Bronchial smooth muscle cell (primary cell): ENCODE results near the gene MRPL42. TPM values are rescaled to one million over a fixed set of nuclear protein-coding genes. Genes with fewer than 3 reads are reported as not detected.

Experiments used
- total RNA-seq: library from RNA; depleted of rRNA; stranded (reverse); fragments of >200 nt; gene quantifications from 2 replicates; pipeline ENCODE4 v1.2.1, GENCODE V29; 2014

MRPL42 gene
- total RNA-seq: 36.1 and 43.5 TPM in 2 replicates

GRCh38 chr12:93467351-93468007 lies at the start of gene MRPL42:
Gene MRPL42 (plus strand): TSS chr12:93467514. CDS start chr12:93469286, 1,772 bp downstream.

DNA sequence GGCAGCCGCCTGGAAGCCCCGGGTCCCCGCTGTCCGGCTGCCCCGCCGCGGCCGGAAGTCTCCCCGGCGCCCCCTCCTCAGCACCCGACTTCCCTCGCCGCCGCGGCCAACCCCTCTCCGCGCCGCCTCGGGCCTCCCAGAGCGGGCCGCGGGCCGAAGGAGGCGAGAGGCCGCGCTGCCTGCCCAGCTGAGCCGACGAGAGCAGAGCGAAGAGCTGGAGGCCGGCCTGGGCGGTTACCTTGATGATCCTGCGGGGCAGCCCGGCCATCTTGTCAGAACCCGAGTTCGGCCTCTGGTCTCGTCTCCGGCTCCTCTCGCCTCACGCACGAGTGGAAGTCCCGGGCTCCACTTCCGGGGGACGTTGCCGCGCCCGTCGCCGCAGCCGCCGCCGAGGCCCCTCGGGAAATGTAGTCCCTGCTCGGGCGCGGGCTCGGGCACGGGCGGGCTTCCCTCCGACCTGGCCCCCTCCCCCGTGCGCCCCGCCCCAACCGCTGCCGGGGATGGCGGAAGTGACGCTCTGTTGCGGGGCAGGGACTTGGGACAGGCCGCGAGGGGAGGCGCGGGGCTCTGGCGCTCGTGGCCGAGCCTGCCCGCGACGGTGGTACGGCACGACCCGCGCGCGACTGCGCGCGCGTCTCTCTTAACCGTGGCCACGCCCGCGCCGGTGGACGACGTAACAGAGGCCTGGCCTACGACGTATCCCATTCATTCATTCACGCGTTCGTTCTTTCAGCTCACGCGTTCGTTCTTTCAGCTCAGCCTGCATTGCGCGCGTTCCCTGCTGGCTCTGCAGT lies 25.5 kb upstream of the MRPL42 start, which contains the start of gene UBE2N:
Gene UBE2N, minus strand, starts transcription at position 331 of the 794 bp plus-strand sequence. Its CDS starts 63 bp downstream, at position 268.

Other genes with a start within 250 kb of the MRPL42 start
- 16.7 and 33.7 TPM in 2 replicates for gene NUDT4, start 89.6 kb upstream of the MRPL42 start, total RNA-seq
- gene UBE2N, start 25.6 kb upstream of the MRPL42 start, total RNA-seq: 53.0 and 71.0 TPM in 2 replicates
- gene SOCS2, start 105.2 kb downstream of the MRPL42 start, total RNA-seq: 5.8 and 16.7 TPM in 2 replicates
- gene CRADD, start 209.9 kb downstream of the MRPL42 start, total RNA-seq: 10.5 and 12.8 TPM in 2 replicates